ENCODE measurements around the gene CERS2.

GRCh38 chr1:150925080-150925479 lies 49.6 kb downstream of the CERS2 start:
- TF ChIP-seq CTCF (IDR thresholded peaks at IDR 0.05; ENCODE audit: insufficient read depth, low read depth, low read length): no peak
- no peak for TF ChIP-seq EZH2 (IDR thresholded peaks at IDR 0.05; ENCODE audit: insufficient read depth, low read length)

Measured in astrocyte (in vitro differentiated cells and primary cell).